GM23248 (cell line): Measurements from ENCODE around the gene RNLS. TPM values are rescaled to one million over a fixed set of nuclear protein-coding genes. Genes with fewer than 3 reads are reported as not detected.

Experiments used
- DNase-seq: peaks from one replicate; pipeline ENCODE4 v3.0.0-alpha.2; 2015
- H2AFZ ChIP-seq: fragments of 200-600 bp; sonication (generic); 2 replicates; pipeline ENCODE4 v1.6.1; 2016; ENCODE audit warnings: antibody characterized with exemption
- H3F3A ChIP-seq: fragments of 200-600 bp; sonication (generic); 2 replicates; pipeline ENCODE4 v1.6.1; 2016; ENCODE audit warnings: mild to moderate bottlenecking, antibody characterized with exemption, mixed run types; ENCODE audit not compliant: insufficient read depth
- H3K27ac ChIP-seq: fragments of 200-600 bp; sonication (generic); 2 replicates; pipeline ENCODE4 v1.5.1; 2016; ENCODE audit warnings: mild to moderate bottlenecking
- H3K27me3 ChIP-seq: fragments of 200-600 bp; sonication (generic); replicated peaks from 2 replicates; pipeline ENCODE4 v1.6.1; 2016; ENCODE audit warnings: mild to moderate bottlenecking; ENCODE audit not compliant: insufficient read depth
- H3K36me3 ChIP-seq: fragments of 200-600 bp; sonication (generic); 2 replicates; pipeline ENCODE4 v1.6.1; 2016; ENCODE audit warnings: low read depth, mild to moderate bottlenecking
- H3K4me1 ChIP-seq: fragments of 200-600 bp; sonication (generic); 2 replicates; pipeline ENCODE4 v1.6.1; 2016; ENCODE audit warnings: mild to moderate bottlenecking; ENCODE audit not compliant: insufficient read depth
- H3K4me2 ChIP-seq: fragments of 200-600 bp; sonication (generic); one replicate; pipeline ENCODE4 v1.6.1; 2016; ENCODE audit warnings: mild to moderate bottlenecking; ENCODE audit not compliant: unreplicated experiment
- H3K4me3 ChIP-seq: fragments of 200-600 bp; sonication (generic); 2 replicates; pipeline ENCODE4 v1.5.1; 2016; ENCODE audit warnings: mild to moderate bottlenecking
- H3K79me2 ChIP-seq: fragments of 200-600 bp; sonication (generic); 2 replicates; pipeline ENCODE4 v1.6.1; 2016; ENCODE audit warnings: mild to moderate bottlenecking; ENCODE audit not compliant: insufficient read depth
- H3K9ac ChIP-seq: fragments of 200-600 bp; sonication (generic); 2 replicates; pipeline ENCODE4 v1.6.1; 2016; ENCODE audit warnings: mild to moderate bottlenecking
- H3K9me2 ChIP-seq: fragments of 200-600 bp; sonication (generic); 2 replicates; pipeline ENCODE4 v1.6.1; 2016; ENCODE audit warnings: mixed run types, mild to moderate bottlenecking, moderate library complexity; ENCODE audit not compliant: insufficient read depth
- H3K9me3 ChIP-seq: fragments of 200-600 bp; sonication (generic); one replicate; pipeline ENCODE4 v1.6.1; 2017; ENCODE audit warnings: low read depth
- H4K20me1 ChIP-seq: fragments of 200-600 bp; sonication (generic); 2 replicates; pipeline ENCODE4 v1.6.0; 2016; ENCODE audit not compliant: insufficient read depth
- EZH2 ChIP-seq: fragments of 200-600 bp; sonication (generic); IDR thresholded peaks from 2 replicates; pipeline ENCODE4 v1.6.1; 2018; ENCODE audit warnings: antibody characterized with exemption, mild to moderate bottlenecking; ENCODE audit not compliant: insufficient read depth, poor library complexity, severe bottlenecking
- EZH2phosphoT487 ChIP-seq: fragments of 200-600 bp; sonication (generic); IDR thresholded peaks from 2 replicates; pipeline ENCODE4 v1.6.1; 2018; ENCODE audit warnings: antibody characterized with exemption, moderate library complexity, mild to moderate bottlenecking, low read depth; ENCODE audit not compliant: insufficient read depth
- WGBS, 2 experiments: methylation state at CpG; one replicate each; pipeline ENCODE4 v1.1.6; 2015 to 2017; ENCODE audit warnings: low lambda C conversion rate in 2 of 2, low coverage in 1 of 2; ENCODE audit errors: missing lambda C conversion rate in 2 of 2; 5-methylcytosine and 5-hydroxymethylcytosine counted together
- in situ Hi-C: fragments of 300-500 bp; cut with MboI; formaldehyde crosslinking; loops from 2 replicates; pipeline ENCODE4 v1.15.0; 2020
- polyA plus RNA-seq: library from polyadenylated mRNA; unstranded; fragments of >200 nt; fragmentation: Nextera tagmentation; extraction: Ambion mirVana; gene quantifications from 2 replicates; pipeline ENCODE4 v1.2.1, GENCODE V29; 2016
- total RNA-seq: library from RNA; depleted of rRNA; stranded (reverse); fragments of >200 nt; shearing (Covaris generic); gene quantifications from 2 replicates; pipeline ENCODE4 v1.2.3, GENCODE V29; 2014

Gene RNLS
- total and polyA plus RNA-seq, 2 experiments from 2014 or later, result 11.5 to 23.1 TPM

DNA sequence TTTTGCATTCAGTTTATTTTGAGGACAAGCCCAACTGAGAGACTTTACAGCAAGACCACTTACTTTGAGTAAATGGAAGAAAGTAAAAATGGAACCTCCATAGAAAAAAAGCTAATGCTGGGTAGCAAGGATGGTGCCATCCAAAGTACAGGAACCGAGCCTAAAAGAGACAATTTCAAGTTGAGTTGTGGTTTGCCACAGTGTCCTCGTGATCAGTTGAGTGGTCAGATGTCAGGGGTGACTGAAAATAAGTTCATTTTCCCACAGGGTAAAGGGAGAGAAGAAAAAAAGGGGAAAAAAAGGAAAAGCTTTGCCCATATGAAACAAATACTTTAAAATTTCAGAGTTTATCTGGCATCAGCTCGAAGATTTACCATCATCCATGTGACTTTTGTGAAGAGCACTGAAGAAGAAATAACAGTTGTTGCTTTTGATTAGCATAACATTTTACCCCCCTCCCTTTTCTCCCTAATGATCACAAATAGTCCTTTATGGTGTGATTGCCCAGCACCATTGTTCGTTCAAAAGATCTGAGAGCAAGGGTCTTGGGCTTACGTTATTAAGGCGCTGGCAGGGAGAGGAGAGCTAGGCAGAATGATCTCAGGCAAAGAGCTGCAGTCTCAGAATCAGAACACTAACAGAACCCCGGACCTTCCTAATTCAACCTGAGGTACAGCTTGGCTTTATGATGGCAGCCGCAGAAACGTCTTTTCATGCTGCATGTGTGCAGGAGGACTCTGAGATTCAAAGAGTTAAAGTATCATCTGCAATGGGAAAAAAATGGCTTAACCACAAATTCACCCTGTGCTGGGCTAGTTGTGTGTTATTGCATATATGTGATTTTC is 338.1 kb downstream of the RNLS start:
- Histone ChIP-seq H3K27ac (no peak overlapping the region), H3K79me2 (no peaks in the 10 kb centered on the region), H3K9me2 (no peaks in the 10 kb centered on the region), H3K27me3 (no peaks in the 10 kb centered on the region), H2AFZ (no peak overlapping the region), H3K36me3 (no peaks in the 10 kb centered on the region), H3K4me2 (no peak overlapping the region), H3F3A (no peaks in the 10 kb centered on the region), H3K9ac (no peak overlapping the region), H3K4me1 (no peaks in the 10 kb centered on the region), H3K9me3 (no peaks in the 10 kb centered on the region), H3K4me3 (no peak overlapping the region), H4K20me1 (no peaks in the 10 kb centered on the region)
- TF ChIP-seq EZH2, result no peak
- no peak for TF ChIP-seq EZH2phosphoT487
- 87 to 88% methylated on average over 9 of the region's 9 CpGs for WGBS, 2 experiments
- DNase-seq, result no peak
- in situ Hi-C loops, result no loop called here

DNA sequence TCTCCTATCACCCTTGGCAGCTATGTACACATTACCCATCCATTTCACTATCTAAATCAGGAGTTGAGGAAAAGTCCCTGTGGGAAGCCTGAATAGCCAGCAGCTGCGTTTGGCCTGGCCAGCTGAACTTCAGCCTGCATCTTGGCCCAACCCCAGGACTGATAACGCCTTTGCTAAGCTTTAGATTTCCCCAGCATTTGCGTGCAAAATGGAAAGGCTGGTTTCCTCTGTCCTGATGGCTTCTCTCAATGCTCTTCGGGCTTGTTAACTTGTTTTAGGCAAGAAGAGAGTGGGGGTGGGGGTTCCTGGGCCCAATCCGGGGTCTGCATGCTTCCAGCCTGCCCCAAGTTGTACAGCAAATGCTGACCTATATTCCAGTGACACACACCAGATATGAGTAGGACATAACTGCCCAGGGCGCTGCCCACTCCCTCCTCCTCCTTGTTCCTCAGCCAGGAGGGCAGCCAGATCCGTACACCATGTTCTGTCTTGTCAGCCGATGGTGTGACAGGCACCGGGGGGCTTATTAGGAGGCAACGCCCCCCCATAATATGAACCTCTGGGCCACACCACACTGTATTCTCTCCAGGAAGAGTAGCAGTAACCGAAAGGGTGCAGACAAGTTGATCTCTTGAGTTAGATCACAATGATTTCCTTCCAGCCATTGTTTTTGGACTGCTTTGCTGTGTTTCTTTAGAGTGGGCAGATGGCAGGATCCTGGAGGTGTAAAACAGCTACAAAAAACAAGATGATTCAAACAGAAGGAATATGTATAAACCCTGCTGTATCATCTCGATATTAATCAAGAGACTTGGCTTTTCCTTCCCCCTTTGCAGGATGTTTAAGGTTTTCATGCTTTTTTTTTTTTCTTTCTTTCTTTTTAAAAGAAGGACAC is 339.0 kb downstream of the RNLS start:
- Histone ChIP-seq H3K4me1 (no peaks in the 10 kb centered on the region), H3K4me2 (no peak overlapping the region), H3K9me3 (no peaks in the 10 kb centered on the region), H4K20me1 (no peaks in the 10 kb centered on the region), H3K9ac (no peak overlapping the region), H3F3A (no peaks in the 10 kb centered on the region), H3K36me3 (no peaks in the 10 kb centered on the region), H3K27ac (no peak overlapping the region), H3K79me2 (no peaks in the 10 kb centered on the region), H3K4me3 (no peak overlapping the region), H2AFZ (0 out of 2 replicates have a peak overlapping the region, but pooled peaks have one; percentile 16), H3K27me3 (no peaks in the 10 kb centered on the region), H3K9me2 (no peaks in the 10 kb centered on the region)
- TF ChIP-seq EZH2, result no peak
- no peak for TF ChIP-seq EZH2phosphoT487
- 70 to 74% methylated on average over 12 of the region's 12 CpGs for WGBS, 2 experiments
- no peak for DNase-seq
- in situ Hi-C loops, result no loop called here

DNA sequence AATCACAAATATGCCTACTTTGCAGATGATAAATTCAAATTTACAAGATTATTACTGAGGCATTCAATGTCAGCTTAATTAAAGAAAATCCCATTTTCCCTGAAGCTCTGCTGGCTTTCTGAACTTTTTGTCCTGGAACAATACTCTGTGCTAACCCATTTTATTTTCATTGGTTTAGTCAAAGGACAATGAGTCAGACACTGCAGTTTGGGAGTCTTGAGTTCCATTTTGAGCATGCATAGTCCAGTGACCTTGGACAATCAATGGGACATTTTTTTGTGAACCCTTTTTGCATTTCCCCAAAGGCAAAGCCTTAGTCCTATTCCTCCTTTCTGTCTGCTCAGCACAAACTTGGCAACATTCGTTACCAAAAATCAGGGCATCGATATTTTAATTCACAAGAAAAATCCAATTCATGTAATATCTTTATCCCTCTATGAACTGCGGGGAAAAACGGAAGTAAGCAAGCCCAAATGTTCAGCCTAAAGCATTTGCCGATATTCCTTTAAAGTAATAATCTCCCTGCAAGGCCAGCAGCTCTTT is 339.8 kb downstream of the RNLS start:
- H3K9me2 ChIP-seq, result no peaks in the 10 kb centered on the region
- H3K9ac ChIP-seq, result no peak overlapping the region
- in situ Hi-C loops, result no loop called here
- H3K9me3 ChIP-seq, result no peaks in the 10 kb centered on the region
- H3K4me1 ChIP-seq, result no peaks in the 10 kb centered on the region
- H3K4me3 ChIP-seq, result no peak overlapping the region
- H3F3A ChIP-seq, result no peaks in the 10 kb centered on the region
- H2AFZ ChIP-seq, result no peak overlapping the region
- no peak overlapping the region for H3K4me2 ChIP-seq
- no peaks in the 10 kb centered on the region for H3K36me3 ChIP-seq
- 96% methylated on average over 5 of the region's 5 CpGs for WGBS, 2 experiments
- no peaks in the 10 kb centered on the region for H4K20me1 ChIP-seq
- H3K79me2 ChIP-seq, result no peaks in the 10 kb centered on the region
- DNase-seq, result no peak
- no peak overlapping the region for H3K27ac ChIP-seq
- H3K27me3 ChIP-seq, result no peaks in the 10 kb centered on the region
- TF ChIP-seq EZH2, result no peak
- TF ChIP-seq EZH2phosphoT487, result no peak

DNA sequence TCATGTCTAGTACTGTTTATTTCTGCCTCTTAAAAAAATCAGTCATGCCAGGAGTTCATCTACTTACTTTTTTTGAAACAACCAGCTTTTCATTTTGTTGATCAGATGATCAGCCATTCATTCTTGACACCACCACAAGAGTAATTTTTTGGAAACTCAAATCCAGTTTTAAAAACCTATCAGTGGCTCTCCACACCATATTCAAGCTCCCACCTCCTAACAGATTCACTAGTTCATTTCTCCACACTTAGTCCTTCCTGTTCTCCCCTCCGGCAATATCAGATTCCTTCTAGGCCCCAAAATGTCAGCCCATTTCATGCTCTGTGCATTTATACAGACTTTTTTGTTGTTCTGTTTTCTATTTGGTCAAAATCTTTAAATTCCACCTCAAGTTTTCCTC is 341.6 kb downstream of the RNLS start:
- no peaks in the 10 kb centered on the region for H3F3A ChIP-seq
- 92 to 93% methylated on average over 1 of the region's 1 CpG for WGBS, 2 experiments
- no peak overlapping the region for H3K27ac ChIP-seq
- no peak for DNase-seq
- in situ Hi-C loops, result no loop called here
- no peak overlapping the region for H3K4me3 ChIP-seq
- H3K9me3 ChIP-seq, result no peaks in the 10 kb centered on the region
- no peaks in the 10 kb centered on the region for H3K36me3 ChIP-seq
- H2AFZ ChIP-seq, result no peak overlapping the region
- H3K27me3 ChIP-seq, result no peaks in the 10 kb centered on the region
- H3K9me2 ChIP-seq, result no peaks in the 10 kb centered on the region
- no peaks in the 10 kb centered on the region for H3K4me1 ChIP-seq
- no peak overlapping the region for H3K9ac ChIP-seq
- TF ChIP-seq EZH2phosphoT487 (no peak), EZH2 (no peak)
- H4K20me1 ChIP-seq, result no peaks in the 10 kb centered on the region
- no peaks in the 10 kb centered on the region for H3K79me2 ChIP-seq
- no peak overlapping the region for H3K4me2 ChIP-seq
